SH-SY5Y (cell line): Measurements from ENCODE around the gene SCNN1B.

Experiments
- GATA2 ChIP-seq: IDR thresholded peaks from 2 replicates; pipeline ENCODE4 v1.6.1; 2011; ENCODE audit warnings: mild to moderate bottlenecking, low read depth, low read length
- GATA3 ChIP-seq: IDR thresholded peaks from 2 replicates; pipeline ENCODE4 v1.6.1; 2011; ENCODE audit warnings: low read depth, mild to moderate bottlenecking, low read length, moderate library complexity

- no peak for TF ChIP-seq GATA2
- TF ChIP-seq GATA3: no peak
These were observed 25.3 kb upstream of the SCNN1B start for GRCh38 chr16:23276821-23277220.
